ENCODE measurements around the gene ABHD17C.

DNA sequence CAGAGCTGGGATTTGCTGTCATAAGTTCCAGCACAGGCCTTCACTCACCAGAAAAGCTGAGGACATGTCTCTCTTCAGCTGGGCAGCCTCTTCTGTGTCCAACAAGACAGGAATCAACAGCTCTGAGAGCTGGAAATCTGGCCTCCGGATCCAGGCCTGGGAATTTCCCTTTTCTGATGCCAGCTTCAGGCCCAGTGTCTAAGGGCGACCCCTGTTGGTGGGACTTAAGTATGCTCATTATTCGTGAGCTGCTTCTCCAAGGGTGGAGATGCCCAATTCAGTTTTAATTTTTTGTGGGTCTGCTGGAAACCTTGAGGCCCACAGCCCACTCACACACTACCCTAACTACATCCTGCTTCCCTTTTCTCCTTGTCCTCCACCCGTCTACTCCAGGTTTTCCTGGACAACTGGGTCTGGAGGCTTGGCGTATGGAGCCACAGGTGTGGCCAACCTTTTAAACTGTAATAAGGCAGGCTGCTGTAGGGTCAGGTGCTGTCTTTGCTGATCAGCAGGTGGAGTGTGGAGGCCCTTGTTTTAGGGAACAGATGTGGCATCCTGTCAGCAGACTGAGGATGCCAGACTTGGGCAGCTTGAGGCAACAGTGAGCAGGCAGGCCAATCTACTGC is 81.4 kb downstream of the ABHD17C start:
- TF ChIP-seq, protein P1, sequence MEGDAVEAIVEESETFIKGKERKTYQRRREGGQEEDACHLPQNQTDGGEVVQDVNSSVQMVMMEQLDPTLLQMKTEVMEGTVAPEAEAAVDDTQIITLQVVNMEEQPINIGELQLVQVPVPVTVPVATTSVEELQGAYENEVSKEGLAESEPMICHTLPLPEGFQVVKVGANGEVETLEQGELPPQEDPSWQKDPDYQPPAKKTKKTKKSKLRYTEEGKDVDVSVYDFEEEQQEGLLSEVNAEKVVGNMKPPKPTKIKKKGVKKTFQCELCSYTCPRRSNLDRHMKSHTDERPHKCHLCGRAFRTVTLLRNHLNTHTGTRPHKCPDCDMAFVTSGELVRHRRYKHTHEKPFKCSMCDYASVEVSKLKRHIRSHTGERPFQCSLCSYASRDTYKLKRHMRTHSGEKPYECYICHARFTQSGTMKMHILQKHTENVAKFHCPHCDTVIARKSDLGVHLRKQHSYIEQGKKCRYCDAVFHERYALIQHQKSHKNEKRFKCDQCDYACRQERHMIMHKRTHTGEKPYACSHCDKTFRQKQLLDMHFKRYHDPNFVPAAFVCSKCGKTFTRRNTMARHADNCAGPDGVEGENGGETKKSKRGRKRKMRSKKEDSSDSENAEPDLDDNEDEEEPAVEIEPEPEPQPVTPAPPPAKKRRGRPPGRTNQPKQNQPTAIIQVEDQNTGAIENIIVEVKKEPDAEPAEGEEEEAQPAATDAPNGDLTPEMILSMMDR (IDR thresholded peaks at IDR 0.05): peak; percentile 8 to 90 (median 78)
- TF ChIP-seq POLR2A (IDR thresholded peaks at IDR 0.05): no peak
